Measurements from ENCODE around the gene FPR2.
"Not testable (repeated sequence)": the region's sequence is repeated elsewhere in the genome, so short reads cannot be mapped to it uniquely, and the experiment has no call there.

FPR2 gene

DNA sequence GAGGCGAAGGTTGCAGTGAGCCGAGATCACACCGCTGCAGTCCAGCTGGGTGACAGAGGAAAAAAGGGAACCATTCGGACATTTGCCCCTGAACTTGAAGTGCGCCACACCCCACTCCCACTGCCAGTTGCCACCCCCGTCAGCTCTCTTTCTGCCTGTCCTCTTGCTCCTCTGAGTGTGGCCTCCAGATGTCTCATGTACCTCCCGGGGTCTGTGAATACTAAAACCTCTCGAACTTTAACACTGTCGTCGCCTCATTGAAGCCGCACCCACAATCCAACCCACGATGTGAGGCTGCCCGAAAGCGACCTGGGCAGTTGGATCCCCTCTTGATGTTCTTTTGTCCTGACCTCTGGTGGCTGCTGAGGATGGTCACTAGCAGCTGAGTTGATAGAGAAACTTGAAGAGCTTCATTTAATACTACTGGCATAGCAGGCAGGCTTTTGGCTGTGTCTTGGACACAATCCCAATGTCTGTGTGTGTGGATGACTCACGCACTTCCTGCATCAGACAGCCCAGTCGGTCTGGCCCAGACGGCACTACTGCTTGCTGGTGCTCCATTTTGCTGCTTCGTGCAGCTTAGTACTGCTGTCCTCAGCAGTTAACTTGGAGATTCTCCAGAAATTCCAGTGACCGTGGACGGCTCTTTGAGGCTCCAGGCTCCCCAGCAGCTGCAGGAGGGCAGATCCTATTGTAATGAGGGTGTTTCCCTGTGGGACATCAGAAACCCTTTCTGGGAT lies 38.2 kb downstream of the FPR2 start:
- no peaks in the 10 kb centered on the region for H3K9me3 ChIP-seq (ENCODE audit: control insufficient read depth, low read length)
- peaks cover 21% of the 10 kb centered on the region for H3K4me1 ChIP-seq (ENCODE audit: control insufficient read depth, insufficient read depth, low read length)
- H3K9ac ChIP-seq (ENCODE audit: low read length): no peak overlapping the region
- DNase-seq (ENCODE audit: low read depth): peak; percentile 91
- peak overlapping the region; percentile 47 for H3K4me3 ChIP-seq (ENCODE audit: low read length)
- H3K27me3 ChIP-seq (replicated peaks; ENCODE audit: control insufficient read depth, insufficient read depth, low read length): no peaks in the 10 kb centered on the region
- H3K36me3 ChIP-seq (ENCODE audit: control insufficient read depth, insufficient read depth, low read length, severe bottlenecking): no peaks in the 10 kb centered on the region

DNA sequence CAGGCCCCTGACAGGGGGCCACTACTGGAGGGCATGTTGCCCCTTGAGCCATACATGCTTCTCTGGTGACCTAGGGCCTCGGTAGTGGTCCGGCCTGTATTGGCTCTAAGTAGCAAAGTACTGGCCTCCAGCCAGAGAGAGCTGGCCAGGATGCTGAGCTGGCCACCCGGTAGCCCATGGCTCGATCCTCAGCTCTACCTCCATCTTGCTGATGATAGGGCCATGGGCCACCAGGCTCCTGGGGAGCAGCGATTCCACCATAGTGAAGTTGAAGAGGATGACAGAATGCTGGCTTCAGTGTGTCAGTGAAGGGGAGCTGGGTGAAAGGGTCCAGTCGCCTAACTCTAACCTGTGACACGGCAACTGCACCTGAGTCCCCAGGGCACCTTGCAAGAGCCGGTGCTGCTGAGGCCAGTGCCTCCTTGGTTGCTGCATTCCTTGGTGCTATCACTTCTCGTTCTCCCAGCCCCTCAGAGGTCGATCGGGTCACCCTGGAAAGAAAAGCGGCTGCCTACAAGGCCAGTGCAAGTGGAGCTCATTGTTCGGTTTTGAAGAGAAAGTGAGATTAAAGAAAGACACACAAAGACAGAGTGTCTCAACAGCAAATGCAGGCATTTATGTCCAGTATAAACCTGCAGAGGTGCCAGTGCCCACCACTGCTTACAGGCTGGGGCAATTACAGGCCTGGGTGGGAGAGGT lies 38.9 kb downstream of the FPR2 start:
- no peaks in the 10 kb centered on the region for H3K9me3 ChIP-seq (ENCODE audit: control insufficient read depth, low read length)
- H3K36me3 ChIP-seq (ENCODE audit: control insufficient read depth, insufficient read depth, low read length, severe bottlenecking): no peaks in the 10 kb centered on the region
- H3K4me3 ChIP-seq (ENCODE audit: low read length): peak overlapping the region; percentile 47
- no peak for DNase-seq (ENCODE audit: low read depth)
- peaks cover 21% of the 10 kb centered on the region for H3K4me1 ChIP-seq (ENCODE audit: control insufficient read depth, insufficient read depth, low read length)
- H3K27me3 ChIP-seq (replicated peaks; ENCODE audit: control insufficient read depth, insufficient read depth, low read length): no peaks in the 10 kb centered on the region
- H3K9ac ChIP-seq (ENCODE audit: low read length): no peak overlapping the region

DNA sequence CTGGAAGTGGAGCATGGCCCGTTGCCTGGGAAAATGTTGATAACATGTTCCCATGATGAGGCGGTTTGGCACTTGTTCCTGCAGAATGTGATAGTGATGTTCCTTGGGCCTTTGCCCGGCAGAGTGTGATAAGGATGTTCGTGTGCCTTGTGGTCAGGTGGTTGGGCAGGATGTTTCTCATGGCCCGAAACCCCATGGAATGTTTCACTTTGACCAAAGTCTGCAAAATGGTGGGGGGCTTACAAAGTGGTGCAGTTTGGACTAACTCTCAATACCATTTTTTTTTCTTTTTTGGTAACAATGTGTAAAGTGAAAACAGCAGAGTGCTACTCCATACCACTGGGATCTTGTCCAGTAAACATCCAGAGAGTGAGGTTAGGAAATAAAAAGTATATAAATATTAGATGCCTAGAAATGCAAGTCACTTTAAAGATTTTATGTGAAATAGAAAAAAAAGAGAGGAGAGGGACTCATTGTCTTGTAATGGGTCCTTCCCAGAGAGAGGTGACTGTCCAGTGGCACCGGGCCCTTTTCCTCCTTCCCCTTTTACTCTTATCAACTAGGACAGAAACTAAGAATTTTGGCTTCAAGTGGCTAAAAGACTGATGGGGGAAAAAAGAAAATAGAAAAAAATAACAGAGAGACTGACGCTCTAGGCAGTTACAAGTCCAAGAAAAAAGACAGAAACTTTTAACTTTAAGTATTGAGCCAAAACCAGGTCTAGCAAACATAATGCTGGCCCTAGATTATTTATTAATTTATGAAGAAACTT lies 39.7 kb downstream of the FPR2 start:
- H3K9me3 ChIP-seq (ENCODE audit: control insufficient read depth, low read length): no peaks in the 10 kb centered on the region

DNA sequence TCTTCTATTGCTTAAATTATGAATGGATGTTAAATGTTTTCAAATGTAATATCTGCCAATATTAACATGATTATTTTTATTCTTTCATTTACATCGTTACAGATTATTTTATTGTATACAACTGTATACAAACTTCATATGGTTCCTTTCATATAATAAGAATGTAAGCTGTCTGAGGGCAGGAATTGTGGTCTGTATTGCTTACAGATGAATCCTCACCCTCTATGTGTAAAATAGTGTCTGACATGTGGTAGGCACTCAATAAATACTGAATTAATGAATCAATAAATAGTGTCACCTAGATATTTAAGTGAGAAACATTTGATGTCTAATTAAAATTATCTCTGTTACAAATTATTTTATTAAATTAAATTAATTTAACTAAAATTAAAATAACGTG lies 41.8 kb downstream of the FPR2 start:
- H3K9ac ChIP-seq (ENCODE audit: low read length): no peak overlapping the region
- no peaks in the 10 kb centered on the region for H3K9me3 ChIP-seq (ENCODE audit: control insufficient read depth, low read length)
- H3K27me3 ChIP-seq (replicated peaks; ENCODE audit: control insufficient read depth, insufficient read depth, low read length): no peaks in the 10 kb centered on the region
- peaks cover 21% of the 10 kb centered on the region for H3K4me1 ChIP-seq (ENCODE audit: control insufficient read depth, insufficient read depth, low read length)
- H3K4me3 ChIP-seq (ENCODE audit: low read length): no peak overlapping the region
- no peaks in the 10 kb centered on the region for H3K36me3 ChIP-seq (ENCODE audit: control insufficient read depth, insufficient read depth, low read length, severe bottlenecking)
- no peak for DNase-seq (ENCODE audit: low read depth)

More for the DNA sequence above, 39.7 kb downstream of the FPR2 start:
- Histone ChIP-seq H3K4me1 (ENCODE audit: control insufficient read depth, insufficient read depth, low read length) (peaks cover 21% of the 10 kb centered on the region), H3K27me3 (replicated peaks; ENCODE audit: control insufficient read depth, insufficient read depth, low read length) (no peaks in the 10 kb centered on the region), H3K9ac (ENCODE audit: low read length) (no peak overlapping the region), H3K36me3 (ENCODE audit: control insufficient read depth, insufficient read depth, low read length, severe bottlenecking) (no peaks in the 10 kb centered on the region), H3K4me3 (ENCODE audit: low read length) (no peak overlapping the region)
- DNase-seq (ENCODE audit: low read depth): no peak

DNA sequence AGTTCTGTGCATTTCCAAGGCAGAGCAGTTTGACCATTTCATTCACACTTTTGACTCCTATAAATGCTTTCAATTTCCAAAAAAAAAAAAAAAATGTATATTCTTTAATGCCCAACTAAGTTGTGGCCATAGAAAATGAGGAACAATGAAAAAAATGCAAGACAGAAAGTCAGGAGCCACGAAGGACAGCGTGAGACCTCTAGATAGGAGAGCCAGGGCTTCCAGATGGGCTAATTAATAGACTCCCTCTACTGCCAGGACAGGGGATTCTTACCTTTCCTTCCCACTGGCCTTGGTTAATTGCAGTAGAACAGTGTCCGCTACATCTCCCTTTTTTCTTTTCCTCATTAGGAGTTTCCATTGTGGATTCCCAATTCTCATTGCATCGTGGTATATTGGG lies 42.5 kb downstream of the FPR2 start:
- Histone ChIP-seq H3K9ac (ENCODE audit: low read length) (no peak overlapping the region), H3K27me3 (replicated peaks; ENCODE audit: control insufficient read depth, insufficient read depth, low read length) (no peaks in the 10 kb centered on the region), H3K36me3 (ENCODE audit: control insufficient read depth, insufficient read depth, low read length, severe bottlenecking) (no peaks in the 10 kb centered on the region), H3K4me1 (ENCODE audit: control insufficient read depth, insufficient read depth, low read length) (peaks cover 26% of the 10 kb centered on the region), H3K4me3 (ENCODE audit: low read length) (no peak overlapping the region), H3K9me3 (ENCODE audit: control insufficient read depth, low read length) (no peaks in the 10 kb centered on the region)
- DNase-seq (ENCODE audit: low read depth): no peak

DNA sequence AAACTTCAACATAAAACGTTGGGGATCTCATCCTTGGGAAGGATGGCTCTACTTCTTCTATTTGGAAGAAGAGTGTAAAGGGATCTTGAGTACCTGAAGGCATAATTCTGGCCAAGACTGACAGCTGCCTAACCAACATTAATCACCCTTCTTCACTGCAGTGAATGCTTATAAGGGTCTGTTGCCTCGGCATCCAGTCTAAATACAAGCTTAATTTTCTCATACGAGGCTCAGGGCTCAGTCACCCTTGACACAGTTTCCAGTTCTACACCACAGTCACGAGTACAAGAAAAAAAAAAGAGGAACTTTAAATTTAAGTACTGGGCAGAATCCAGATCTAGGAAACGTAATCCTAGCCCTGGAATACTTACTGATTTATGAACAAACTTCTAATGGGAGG lies 43.0 kb downstream of the FPR2 start:
- H3K9me3 ChIP-seq (ENCODE audit: control insufficient read depth, low read length): no peaks in the 10 kb centered on the region
- no peak for DNase-seq (ENCODE audit: low read depth)

DNA sequence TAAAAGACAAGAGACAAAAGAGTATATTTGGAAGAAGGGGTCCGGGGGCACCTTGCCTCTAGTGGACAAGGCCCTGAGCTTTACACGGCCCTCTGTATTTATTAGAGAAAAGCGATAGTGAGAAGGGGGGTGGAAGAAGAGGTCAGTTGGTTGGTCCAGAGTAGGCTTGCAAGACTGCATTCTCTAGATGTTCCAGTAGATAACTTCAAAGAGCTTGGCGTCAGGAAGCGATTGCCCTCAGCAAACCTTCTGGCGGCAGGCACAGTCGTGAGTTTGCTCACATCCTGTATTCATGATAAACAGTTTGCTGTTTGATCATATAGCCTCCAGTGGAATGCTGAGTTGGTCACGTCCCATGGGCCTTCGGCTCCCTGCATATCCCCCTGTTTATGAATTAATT lies 43.8 kb downstream of the FPR2 start:
- not testable (repeated sequence) for H3K9me3 ChIP-seq (ENCODE audit: control insufficient read depth, low read length); DNase-seq (ENCODE audit: low read depth); H3K4me3 ChIP-seq (ENCODE audit: low read length); H3K36me3 ChIP-seq (ENCODE audit: control insufficient read depth, insufficient read depth, low read length, severe bottlenecking); H3K9ac ChIP-seq (ENCODE audit: low read length); H3K27me3 ChIP-seq (replicated peaks; ENCODE audit: control insufficient read depth, insufficient read depth, low read length)
- H3K4me1 ChIP-seq (ENCODE audit: control insufficient read depth, insufficient read depth, low read length): peaks cover 27% of the 10 kb centered on the region

More for the DNA sequence above, 43.0 kb downstream of the FPR2 start:
- H3K9ac ChIP-seq (ENCODE audit: low read length): no peak overlapping the region
- peaks cover 27% of the 10 kb centered on the region for H3K4me1 ChIP-seq (ENCODE audit: control insufficient read depth, insufficient read depth, low read length)
- H3K27me3 ChIP-seq (replicated peaks; ENCODE audit: control insufficient read depth, insufficient read depth, low read length): no peaks in the 10 kb centered on the region
- no peak overlapping the region for H3K4me3 ChIP-seq (ENCODE audit: low read length)
- no peaks in the 10 kb centered on the region for H3K36me3 ChIP-seq (ENCODE audit: control insufficient read depth, insufficient read depth, low read length, severe bottlenecking)

DNA sequence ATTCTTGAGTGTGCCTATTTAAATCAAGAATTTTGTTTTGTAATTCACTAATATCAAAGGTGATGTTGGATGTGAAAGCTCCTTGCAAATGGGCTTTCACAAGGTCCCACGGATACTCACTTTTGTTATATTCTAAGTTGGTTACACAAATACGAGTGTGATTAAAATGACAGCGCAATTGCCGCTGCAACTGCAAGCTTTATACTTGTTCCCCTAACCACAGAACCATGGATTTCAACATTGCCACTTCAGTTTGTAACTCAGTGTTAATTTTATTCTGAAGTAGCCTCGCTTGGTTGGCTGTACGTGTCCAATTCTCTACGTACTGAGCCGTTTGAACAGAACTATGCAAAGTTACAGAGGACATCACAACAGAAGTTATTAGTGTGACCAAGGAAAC lies 44.4 kb downstream of the FPR2 start:
- H3K9me3 ChIP-seq (ENCODE audit: control insufficient read depth, low read length); H3K27me3 ChIP-seq (replicated peaks; ENCODE audit: control insufficient read depth, insufficient read depth, low read length); H3K4me3 ChIP-seq (ENCODE audit: low read length); H3K36me3 ChIP-seq (ENCODE audit: control insufficient read depth, insufficient read depth, low read length, severe bottlenecking); H3K9ac ChIP-seq (ENCODE audit: low read length); DNase-seq (ENCODE audit: low read depth): not testable (repeated sequence)
- peaks cover 26% of the 10 kb centered on the region for H3K4me1 ChIP-seq (ENCODE audit: control insufficient read depth, insufficient read depth, low read length)

DNA sequence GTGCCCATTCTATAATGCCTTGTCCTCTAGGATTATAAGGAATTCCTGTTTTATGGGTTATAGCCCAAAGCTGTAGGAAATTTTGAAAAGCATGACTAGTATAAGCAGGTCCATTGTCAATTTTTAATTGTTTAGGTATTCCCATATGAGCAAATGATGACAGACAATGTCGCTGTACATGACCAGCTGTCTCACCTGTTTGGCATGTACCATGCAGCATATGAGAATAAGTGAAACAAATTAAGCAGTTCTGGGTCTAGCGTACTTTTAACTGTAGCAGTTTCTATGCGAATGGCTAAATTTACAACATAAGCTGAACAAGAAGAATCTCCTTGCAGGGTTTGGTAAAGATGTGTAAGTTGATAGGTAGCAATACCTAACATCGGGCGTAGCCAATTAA lies 45.6 kb downstream of the FPR2 start:
- DNase-seq (ENCODE audit: low read depth); H3K9me3 ChIP-seq (ENCODE audit: control insufficient read depth, low read length); H3K9ac ChIP-seq (ENCODE audit: low read length); H3K27me3 ChIP-seq (replicated peaks; ENCODE audit: control insufficient read depth, insufficient read depth, low read length); H3K4me3 ChIP-seq (ENCODE audit: low read length); H3K36me3 ChIP-seq (ENCODE audit: control insufficient read depth, insufficient read depth, low read length, severe bottlenecking): not testable (repeated sequence)
- H3K4me1 ChIP-seq (ENCODE audit: control insufficient read depth, insufficient read depth, low read length): peaks cover 22% of the 10 kb centered on the region

DNA sequence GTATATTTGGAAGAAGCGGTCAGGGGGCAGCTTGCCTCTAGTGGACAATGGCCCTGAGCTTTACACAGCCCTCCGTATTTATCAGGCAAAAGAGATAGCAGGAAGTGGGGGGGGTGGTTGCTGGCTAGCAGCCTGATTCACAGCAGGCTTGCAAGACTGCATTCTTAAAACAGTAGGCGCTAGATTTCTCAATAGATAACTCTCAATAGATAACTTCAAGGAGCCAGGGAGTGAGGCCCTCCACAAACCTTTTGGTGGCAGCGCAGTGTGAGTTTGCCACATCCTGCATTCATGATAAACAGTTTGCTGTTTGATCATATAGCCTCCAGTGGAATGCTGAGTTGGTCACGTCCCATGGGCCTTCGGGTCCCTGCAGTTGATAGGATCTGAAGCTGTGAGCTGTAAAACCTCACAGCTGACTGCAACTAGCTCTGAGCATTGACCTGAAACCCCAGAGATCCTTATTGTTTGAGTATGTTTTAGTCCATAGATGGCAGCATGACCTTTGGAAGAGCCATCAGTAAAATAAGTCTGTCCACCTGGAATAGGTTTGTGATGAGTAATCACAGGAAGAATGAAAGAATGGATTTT lies 46.2 kb downstream of the FPR2 start:
- no peaks in the 10 kb centered on the region for H3K36me3 ChIP-seq (ENCODE audit: control insufficient read depth, insufficient read depth, low read length, severe bottlenecking)
- no peak overlapping the region for H3K9ac ChIP-seq (ENCODE audit: low read length)
- peaks cover 22% of the 10 kb centered on the region for H3K4me1 ChIP-seq (ENCODE audit: control insufficient read depth, insufficient read depth, low read length)
- no peaks in the 10 kb centered on the region for H3K9me3 ChIP-seq (ENCODE audit: control insufficient read depth, low read length)
- DNase-seq (ENCODE audit: low read depth): no peak
- H3K27me3 ChIP-seq (replicated peaks; ENCODE audit: control insufficient read depth, insufficient read depth, low read length): no peaks in the 10 kb centered on the region
- H3K4me3 ChIP-seq (ENCODE audit: low read length): no peak overlapping the region

DNA sequence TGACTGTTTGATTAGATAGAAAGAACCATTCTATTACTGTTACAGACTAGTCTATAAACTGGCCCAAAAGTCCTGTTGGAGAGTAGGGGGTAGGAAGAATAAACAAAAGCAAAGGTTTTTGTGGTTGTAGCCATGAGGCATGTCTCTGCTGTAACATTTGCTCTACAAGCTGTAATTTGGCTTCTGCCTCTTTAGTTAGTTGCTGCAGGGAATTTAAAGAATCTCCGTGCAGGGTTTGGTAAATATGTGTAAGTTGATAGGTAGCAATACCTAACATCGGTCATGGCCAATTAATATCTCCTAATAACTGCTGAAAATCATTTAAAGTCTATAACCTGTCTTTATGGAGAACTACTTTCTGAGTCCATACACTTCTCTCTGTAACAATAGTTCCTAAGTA lies 46.9 kb downstream of the FPR2 start:
- Histone ChIP-seq H3K4me3 (ENCODE audit: low read length) (no peak overlapping the region), H3K36me3 (ENCODE audit: control insufficient read depth, insufficient read depth, low read length, severe bottlenecking) (no peaks in the 10 kb centered on the region), H3K4me1 (ENCODE audit: control insufficient read depth, insufficient read depth, low read length) (peaks cover 22% of the 10 kb centered on the region), H3K27me3 (replicated peaks; ENCODE audit: control insufficient read depth, insufficient read depth, low read length) (no peaks in the 10 kb centered on the region), H3K9me3 (ENCODE audit: control insufficient read depth, low read length) (no peaks in the 10 kb centered on the region), H3K9ac (ENCODE audit: low read length) (peak overlapping the region; percentile 11)
- no peak for DNase-seq (ENCODE audit: low read depth)
